ENCODE results near the gene C1orf159. TPM values are rescaled to one million over a fixed set of nuclear protein-coding genes. Genes with fewer than 3 reads are reported as not detected.

Gene C1orf159
- total RNA-seq, 1 experiment from 2014 or later, result 10.0 TPM

DNA sequence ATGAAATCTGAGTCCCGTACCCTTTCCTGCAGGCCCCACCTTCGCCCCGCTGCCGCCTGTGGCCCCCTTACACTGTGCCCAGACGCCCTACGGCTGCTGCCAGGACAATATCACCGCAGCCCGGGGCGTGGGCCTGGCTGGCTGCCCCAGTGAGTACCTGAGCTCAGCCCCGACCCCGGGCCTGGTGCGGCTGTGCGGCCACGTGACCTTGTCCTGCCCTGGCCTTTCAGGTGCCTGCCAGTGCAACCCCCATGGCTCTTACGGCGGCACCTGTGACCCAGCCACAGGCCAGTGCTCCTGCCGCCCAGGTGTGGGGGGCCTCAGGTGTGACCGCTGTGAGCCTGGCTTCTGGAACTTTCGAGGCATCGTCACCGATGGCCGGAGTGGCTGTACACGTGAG is 70.8 kb downstream of the C1orf159 start:
- DNase-seq (ENCODE audit: low read depth, low spot score), result no peak
- in situ Hi-C loops (cut with HindIII; ENCODE audit: low pct_unique_long_range_greater_than_20kb, low sequenced_read_pairs), result no loop called here

DNA sequence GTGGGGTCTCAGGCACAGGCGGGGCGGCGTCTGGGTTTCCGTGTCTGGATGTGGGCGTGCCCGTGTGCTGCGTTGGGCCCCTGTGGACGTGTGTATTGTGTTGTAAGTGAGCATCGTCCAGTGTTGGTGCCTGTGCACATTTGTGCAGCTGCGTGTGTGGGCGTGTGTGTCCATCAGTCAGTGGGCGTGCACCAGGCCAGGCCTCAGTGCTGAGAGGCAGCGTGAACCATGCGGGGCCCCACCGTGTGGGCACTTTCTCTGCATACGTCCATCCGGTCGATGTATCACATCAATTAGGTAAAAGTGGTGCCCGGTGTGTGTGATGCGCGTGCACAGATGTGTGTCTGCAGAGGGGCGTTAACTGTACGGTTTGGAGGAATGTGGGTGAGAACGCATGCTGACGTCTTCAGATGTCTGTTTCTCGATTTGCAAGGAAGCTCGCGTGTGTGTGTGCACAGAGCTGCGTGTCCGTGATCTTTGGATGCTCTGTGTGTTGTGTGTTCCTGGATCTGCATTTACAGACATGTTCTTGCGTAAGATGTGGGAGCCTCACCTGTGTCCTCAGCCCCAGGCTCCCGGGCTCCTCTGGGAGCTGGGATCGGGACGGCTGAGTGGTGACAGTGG is 71.3 kb downstream of the C1orf159 start:
- DNase-seq (ENCODE audit: low read depth, low spot score), result no peak
- in situ Hi-C loops (cut with HindIII; ENCODE audit: low pct_unique_long_range_greater_than_20kb, low sequenced_read_pairs), result no loop called here

GRCh38 chr1:1043921-1044320 is 72.0 kb downstream of the C1orf159 start:
- in situ Hi-C loops (cut with HindIII; ENCODE audit: low pct_unique_long_range_greater_than_20kb, low sequenced_read_pairs), result no loop called here

GRCh38 chr1:1043411-1043810 is 72.5 kb downstream of the C1orf159 start:
- no peak for DNase-seq (ENCODE audit: low read depth, low spot score)
- in situ Hi-C loops (cut with HindIII; ENCODE audit: low pct_unique_long_range_greater_than_20kb, low sequenced_read_pairs), result no loop called here

More at GRCh38 chr1:1043921-1044320, 72.0 kb downstream of the C1orf159 start:
- DNase-seq (ENCODE audit: low read depth, low spot score), result no peak

DNA sequence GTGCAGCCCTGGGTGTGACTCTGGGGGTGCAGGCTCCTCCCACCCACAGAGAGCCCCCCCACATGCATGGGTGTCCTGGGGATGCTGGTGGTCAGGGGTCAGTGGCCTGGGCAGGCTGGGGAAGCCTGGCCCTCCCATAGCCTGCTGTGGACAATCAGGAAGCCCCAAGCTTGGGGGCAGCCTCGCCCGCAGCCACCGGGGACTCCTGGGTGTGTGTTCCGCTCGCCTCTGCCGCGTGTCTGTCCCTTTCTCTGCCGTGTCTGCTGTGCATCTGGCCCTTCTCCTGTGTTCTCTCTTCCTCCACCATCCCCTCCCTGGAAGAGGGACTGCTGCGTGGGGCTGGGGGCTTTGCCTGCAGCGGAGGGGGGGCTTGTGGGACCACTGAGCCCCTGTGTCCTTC is 73.1 kb downstream of the C1orf159 start:
- in situ Hi-C loops (cut with HindIII; ENCODE audit: low pct_unique_long_range_greater_than_20kb, low sequenced_read_pairs), result no loop called here

GRCh38 chr1:1041873-1042272 is 74.0 kb downstream of the C1orf159 start:
- in situ Hi-C loops (cut with HindIII; ENCODE audit: low pct_unique_long_range_greater_than_20kb, low sequenced_read_pairs), result no loop called here
- no peak for DNase-seq (ENCODE audit: low read depth, low spot score)

More for the DNA sequence above, 73.1 kb downstream of the C1orf159 start:
- no peak for DNase-seq (ENCODE audit: low read depth, low spot score)

DNA sequence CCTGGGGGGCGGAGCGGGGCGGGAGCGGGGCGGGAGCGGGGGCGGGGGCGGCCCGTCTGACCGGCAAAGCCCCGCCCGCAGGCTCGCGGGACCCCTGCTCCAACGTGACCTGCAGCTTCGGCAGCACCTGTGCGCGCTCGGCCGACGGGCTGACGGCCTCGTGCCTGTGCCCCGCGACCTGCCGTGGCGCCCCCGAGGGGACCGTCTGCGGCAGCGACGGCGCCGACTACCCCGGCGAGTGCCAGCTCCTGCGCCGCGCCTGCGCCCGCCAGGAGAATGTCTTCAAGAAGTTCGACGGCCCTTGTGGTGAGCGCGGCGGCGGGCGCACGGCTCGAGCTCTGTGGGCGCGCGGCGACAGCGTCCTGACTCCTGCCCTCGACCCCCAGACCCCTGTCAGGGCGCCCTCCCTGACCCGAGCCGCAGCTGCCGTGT is 74.8 kb downstream of the C1orf159 start:
- DNase-seq (ENCODE audit: low read depth, low spot score), result no peak
- in situ Hi-C loops (cut with HindIII; ENCODE audit: low pct_unique_long_range_greater_than_20kb, low sequenced_read_pairs), result no loop called here

- in situ Hi-C loops (cut with HindIII; ENCODE audit: low pct_unique_long_range_greater_than_20kb, low sequenced_read_pairs), result no loop called here
- no peak for DNase-seq (ENCODE audit: low read depth, low spot score)
Observed at GRCh38 chr1:1040004-1040991, 75.6 kb downstream of the C1orf159 start.

DNA sequence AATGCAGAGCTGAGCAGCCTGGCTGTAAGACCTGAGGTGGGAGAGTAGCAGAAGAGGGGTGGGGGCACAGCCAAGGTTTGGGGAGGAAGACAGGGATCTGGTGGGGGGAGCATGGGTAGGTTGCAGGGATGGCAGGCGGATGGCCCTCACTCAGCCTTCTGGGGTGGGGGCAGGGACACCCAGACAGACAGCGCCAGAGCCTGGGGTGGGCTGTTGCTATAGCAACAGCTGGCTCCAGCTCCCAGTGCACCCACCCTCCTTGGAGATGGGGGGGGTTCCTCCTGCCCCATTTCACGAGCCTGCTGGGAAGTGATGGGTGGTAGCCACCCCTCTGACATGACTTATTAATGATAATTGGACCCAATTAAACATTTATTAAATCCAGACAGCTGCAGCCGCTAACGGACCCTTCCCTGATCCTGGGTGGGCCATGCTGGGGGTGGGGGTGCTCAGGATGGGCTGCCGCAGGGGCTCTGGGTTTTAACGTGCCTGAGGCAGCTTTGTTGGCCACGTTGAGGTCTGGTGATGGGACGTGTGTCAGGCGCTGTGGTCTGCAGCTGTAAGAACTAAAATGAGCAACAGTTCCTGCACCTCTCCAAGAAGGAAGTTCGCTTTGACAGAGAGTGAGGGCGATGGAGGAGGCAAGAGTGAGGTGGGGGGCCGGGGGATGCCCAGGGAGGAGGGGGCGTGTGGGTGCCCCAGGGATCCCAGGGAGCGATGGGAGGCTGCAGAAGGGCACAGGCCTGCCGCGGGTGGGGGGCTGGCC is 76.6 kb downstream of the C1orf159 start:
- in situ Hi-C loops (cut with HindIII; ENCODE audit: low pct_unique_long_range_greater_than_20kb, low sequenced_read_pairs), result no loop called here
- no peak for DNase-seq (ENCODE audit: low read depth, low spot score)

- no peak for DNase-seq (ENCODE audit: low read depth, low spot score)
- in situ Hi-C loops (cut with HindIII; ENCODE audit: low pct_unique_long_range_greater_than_20kb, low sequenced_read_pairs), result no loop called here
Observed at GRCh38 chr1:1038694-1039093, 77.2 kb downstream of the C1orf159 start.

- no peak for DNase-seq (ENCODE audit: low read depth, low spot score)
- in situ Hi-C loops (cut with HindIII; ENCODE audit: low pct_unique_long_range_greater_than_20kb, low sequenced_read_pairs), result no loop called here
Observed at GRCh38 chr1:1037366-1038327, 78.2 kb downstream of the C1orf159 start.

DNA sequence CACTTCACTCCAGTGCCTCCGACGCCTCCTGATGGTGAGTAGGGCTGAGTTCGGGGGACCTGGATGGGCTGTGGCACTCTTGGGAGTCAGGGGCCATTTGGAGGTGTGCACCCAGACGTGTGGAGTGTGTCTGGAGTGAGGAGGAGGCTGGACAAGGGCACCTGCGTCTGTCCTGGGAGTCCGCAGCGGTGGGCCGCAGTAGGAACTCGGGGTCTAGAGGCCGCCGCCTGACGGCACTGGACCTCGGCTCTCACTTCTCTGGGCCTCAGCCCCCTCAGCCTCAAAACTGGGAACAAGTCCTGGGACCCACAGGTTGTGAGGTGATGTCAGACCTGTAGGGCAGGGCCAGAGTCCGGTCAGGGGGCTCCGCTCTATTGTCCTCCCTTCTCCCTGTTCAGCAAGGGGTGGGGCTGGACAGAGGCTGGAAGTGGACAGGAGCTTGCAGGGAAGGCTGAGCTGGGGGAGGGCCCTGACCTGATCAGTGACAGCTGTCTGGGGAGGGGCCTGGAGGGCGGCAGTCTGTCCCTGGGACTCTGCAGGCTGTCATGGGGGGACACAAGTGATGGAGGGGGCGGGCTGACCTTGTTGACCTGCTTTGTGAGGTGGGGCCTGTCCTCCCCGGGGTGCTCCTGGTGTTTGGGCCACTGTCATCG is 80.5 kb downstream of the C1orf159 start:
- in situ Hi-C loops (cut with HindIII; ENCODE audit: low pct_unique_long_range_greater_than_20kb, low sequenced_read_pairs), result no loop called here
- DNase-seq (ENCODE audit: low read depth, low spot score), result no peak

- in situ Hi-C loops (cut with HindIII; ENCODE audit: low pct_unique_long_range_greater_than_20kb, low sequenced_read_pairs), result no loop called here
- no peak for DNase-seq (ENCODE audit: low read depth, low spot score)
Observed at GRCh38 chr1:1034439-1034781, 81.5 kb downstream of the C1orf159 start.

DNA sequence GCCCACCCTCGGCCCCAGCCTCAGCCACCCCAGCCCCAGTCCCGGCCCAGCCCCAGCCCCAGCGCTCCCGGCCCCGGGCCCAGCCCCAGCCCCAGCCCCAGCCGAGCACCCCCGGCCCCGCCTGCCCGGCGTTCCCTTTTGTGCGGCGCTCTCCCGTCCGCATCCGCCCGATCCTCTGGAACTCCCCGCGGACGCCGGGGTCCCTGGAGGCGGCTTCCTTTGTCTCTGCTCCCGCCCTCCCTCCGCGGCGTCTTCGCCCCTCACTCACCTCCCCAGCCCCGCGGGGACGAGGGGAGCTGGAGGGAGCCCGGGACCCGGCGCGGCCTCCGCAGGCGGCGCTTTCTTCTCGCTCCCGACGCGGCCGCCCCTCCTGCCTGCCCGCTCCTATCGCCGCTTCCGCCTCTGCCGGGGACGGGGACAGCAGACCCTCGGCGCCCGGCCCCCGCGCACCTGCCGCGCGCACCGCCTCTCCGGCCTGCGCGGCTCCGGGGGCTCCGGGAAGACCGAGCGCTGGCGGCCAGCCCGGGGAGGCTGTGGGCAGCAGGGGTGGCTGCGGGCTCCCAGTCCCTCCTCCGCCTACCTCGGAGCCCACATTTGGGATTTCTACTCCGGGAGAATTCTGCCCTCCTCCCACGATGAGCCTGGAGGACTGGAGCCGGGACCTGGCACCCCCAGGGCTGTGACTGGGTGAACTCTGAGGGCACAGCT is 82.0 kb downstream of the C1orf159 start:
- in situ Hi-C loops (cut with HindIII; ENCODE audit: low pct_unique_long_range_greater_than_20kb, low sequenced_read_pairs), result no loop called here
- DNase-seq (ENCODE audit: low read depth, low spot score), result no peak

DNA sequence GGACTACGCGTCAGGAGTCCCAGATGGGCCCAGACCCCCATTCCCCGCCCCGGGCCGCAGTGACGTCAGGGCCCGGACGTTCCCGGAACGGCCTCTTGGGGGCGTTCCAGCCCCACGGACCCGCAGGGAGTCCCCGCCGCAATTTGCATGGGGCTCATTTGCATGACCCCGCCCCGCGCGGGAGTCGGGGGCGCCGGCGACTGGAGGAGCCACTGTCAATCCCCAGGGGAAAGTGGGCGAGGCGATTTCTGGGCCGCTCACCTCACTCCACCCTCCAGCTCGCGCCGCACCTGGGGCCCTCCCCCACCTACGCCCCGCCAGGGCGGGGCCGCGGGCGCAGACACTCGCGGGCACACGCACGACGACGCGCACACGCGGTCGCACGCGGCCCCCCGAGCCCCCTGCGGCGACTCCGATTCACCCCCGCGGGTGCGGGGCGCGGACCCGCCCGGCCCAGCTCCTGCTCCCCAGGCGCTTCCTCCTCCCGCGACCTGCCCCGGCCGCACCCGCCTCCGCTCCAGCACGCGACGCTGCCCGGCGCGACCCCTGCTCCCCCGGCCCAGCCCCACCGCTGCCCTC is 82.8 kb downstream of the C1orf159 start:
- peak; percentile 52 for DNase-seq (ENCODE audit: low read depth, low spot score)
- in situ Hi-C loops (cut with HindIII; ENCODE audit: low pct_unique_long_range_greater_than_20kb, low sequenced_read_pairs), result no loop called here

- in situ Hi-C loops (cut with HindIII; ENCODE audit: low pct_unique_long_range_greater_than_20kb, low sequenced_read_pairs), result no loop called here
- DNase-seq (ENCODE audit: low read depth, low spot score), result no peak
Observed at GRCh38 chr1:1032424-1032823, 83.5 kb downstream of the C1orf159 start.
